Naive thymus-derived CD4-positive, alpha-beta T cell (primary cell): ENCODE measurements around the gene DPP6. TPM values are rescaled to one million over a fixed set of nuclear protein-coding genes. Genes with fewer than 3 reads are reported as not detected.

Experiments used
- ATAC-seq: fragments of 150-1000 bp; cut with Tn5 transposase; 2 replicates; pipeline ENCODE4 v1.10.0; 2021; ENCODE audit warnings: mild to moderate bottlenecking, moderate library complexity
- CTCF ChIA-PET: fragments of 350-600 bp; sonication (Branson Sonifier 250); formaldehyde crosslinking; loops from one replicate; lab custom pipeline; 2021; ENCODE audit warnings: antibody characterized with exemption; lab: Charles Lee
- POLR2A ChIA-PET: fragments of 350-600 bp; sonication (Branson Sonifier 250); formaldehyde crosslinking; loops from one replicate; lab custom pipeline; 2021; ENCODE audit warnings: antibody characterized with exemption, inconsistent platforms; lab: Charles Lee
- DNase-seq, 9 donors: peaks; one replicate each; pipeline versions ENCODE4 v3.0.0 to v3.0.0-alpha.2; 2020 to 2022; ENCODE audit warnings: mixed read lengths in 1 of 9
- H3K27ac ChIP-seq: one replicate; pipeline ENCODE4 v1.7.0; 2013; ENCODE audit warnings: mild to moderate bottlenecking, low read depth, low read length, moderate library complexity
- H3K27me3 ChIP-seq, 2 donors: one replicate each; pipeline ENCODE4 v1.7.0; 2013; ENCODE audit warnings: low read length in 2 of 2, mild to moderate bottlenecking in 2 of 2, moderate library complexity in 2 of 2; ENCODE audit not compliant: control insufficient read depth in 2 of 2, insufficient read depth in 2 of 2
- H3K36me3 ChIP-seq, 3 experiments: 1 replicate in 2 of 3; 2 replicates in 1 of 3; pipeline ENCODE4 v1.7.0; 2013; ENCODE audit warnings: low read length in 3 of 3, mild to moderate bottlenecking in 3 of 3, moderate library complexity in 1 of 3; ENCODE audit not compliant: insufficient read depth in 3 of 3, control insufficient read depth in 2 of 3
- H3K4me1 ChIP-seq, 2 donors: one replicate each; pipeline ENCODE4 v1.7.0; 2013; ENCODE audit warnings: low read length in 2 of 2, mild to moderate bottlenecking in 2 of 2, moderate library complexity in 1 of 2; ENCODE audit not compliant: control insufficient read depth in 2 of 2, insufficient read depth in 2 of 2
- H3K4me3 ChIP-seq: 2 replicates; pipeline ENCODE4 v1.7.0; 2013; ENCODE audit warnings: mild to moderate bottlenecking, low read length
- H3K9me3 ChIP-seq, 3 experiments: 1 replicate in 2 of 3; 2 replicates in 1 of 3; pipeline ENCODE4 v1.7.0; 2013; ENCODE audit warnings: low read length in 3 of 3; ENCODE audit not compliant: control insufficient read depth in 2 of 3
- H3K27ac Mint-ChIP-seq, 9 donors: one replicate each; pipeline ENCODE4 v1.8.0; 2020 to 2022; ENCODE audit warnings: mixed read lengths in 9 of 9, mild to moderate bottlenecking in 8 of 9, moderate library complexity in 5 of 9, inconsistent platforms in 2 of 9
- H3K27me3 Mint-ChIP-seq, 5 donors: one replicate each; pipeline ENCODE4 v1.8.0; 2021 to 2022; ENCODE audit warnings: mixed read lengths in 5 of 5, mild to moderate bottlenecking in 1 of 5
- H3K36me3 Mint-ChIP-seq, 5 donors: one replicate each; pipeline ENCODE4 v1.8.0; 2020 to 2022; ENCODE audit warnings: mixed read lengths in 5 of 5, mild to moderate bottlenecking in 3 of 5, inconsistent platforms in 1 of 5
- H3K4me1 Mint-ChIP-seq, 7 donors: one replicate each; pipeline ENCODE4 v1.8.0; 2020 to 2022; ENCODE audit warnings: mixed read lengths in 7 of 7, mild to moderate bottlenecking in 3 of 7, inconsistent platforms in 1 of 7
- H3K4me3 Mint-ChIP-seq, 10 donors: one replicate each; pipeline ENCODE4 v1.8.0; 2020 to 2022; ENCODE audit warnings: mild to moderate bottlenecking in 10 of 10, mixed read lengths in 10 of 10, moderate library complexity in 6 of 10, inconsistent platforms in 2 of 10
- H3K9me3 Mint-ChIP-seq, 11 donors: one replicate each; pipeline ENCODE4 v1.8.0; 2020 to 2022; ENCODE audit warnings: mixed read lengths in 11 of 11, mild to moderate bottlenecking in 4 of 11, inconsistent platforms in 1 of 11, moderate library complexity in 1 of 11
- intact Hi-C, 2 donors: fragments of 100-400 bp; cut with micrococcal nuclease; formaldehyde crosslinking; loops; one replicate each; pipeline ENCODE4 v1.15.1; 2023
- polyA plus RNA-seq, 2 donors: library from polyadenylated mRNA; unstranded; fragments of 300-500 nt; fragmentation: Illumina TruSeq; gene quantifications; one replicate each; pipeline ENCODE4 v1.2.3, GENCODE V29; 2021
- total RNA-seq, 6 experiments: library from RNA in 5 of 6; stranded (reverse) in 5 of 6; gene quantifications; 1 replicate in 5 of 6; 2 replicates in 1 of 6; pipeline ENCODE4 v1.2.3 and lab custom pipeline; 2021 to 2026

The DPP6 gene
- total and polyA plus RNA-seq, 7 experiments from 2014 or later, result not detected

DNA sequence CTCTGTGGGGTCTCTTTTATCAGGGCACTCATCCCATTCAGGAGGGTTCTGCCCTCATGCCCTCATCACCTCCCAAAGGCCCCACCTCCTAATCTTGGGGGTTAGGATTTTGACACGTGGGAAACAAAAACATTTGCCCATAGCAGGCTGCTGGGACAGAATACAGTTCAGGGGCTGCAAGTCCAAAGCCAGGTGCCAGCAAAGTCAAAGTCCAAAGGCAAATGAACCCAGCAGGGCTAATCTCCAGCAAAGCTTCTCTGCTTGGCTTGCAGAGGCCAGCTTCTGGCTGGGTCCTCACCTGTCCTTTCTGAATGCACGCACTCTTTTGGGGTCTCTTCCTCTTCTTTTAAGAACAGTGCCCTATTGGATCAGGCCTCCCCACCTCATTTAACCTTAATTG is 359.9 kb downstream of the DPP6 start:
- no peak overlapping the region for H3K27ac Mint-ChIP-seq
- H3K9me3 ChIP-seq, result no peaks in the 10 kb centered on the region
- no peaks in the 10 kb centered on the region for H3K36me3 ChIP-seq
- intact Hi-C loops, result no loop called here
- H3K4me3 Mint-ChIP-seq, result no peak overlapping the region
- no peak overlapping the region for H3K4me3 ChIP-seq
- peaks cover 0 to 15% (median 5%) of the 10 kb centered on the region in 11 donors for H3K9me3 Mint-ChIP-seq
- no peaks in the 10 kb centered on the region for H3K27me3 ChIP-seq
- ATAC-seq (no peak), DNase-seq (no peak)
- no peak overlapping the region for H3K27ac ChIP-seq
- POLR2A ChIA-PET, result no interaction called here
- H3K36me3 Mint-ChIP-seq, result no peaks in the 10 kb centered on the region
- H3K4me1 ChIP-seq, result no peaks in the 10 kb centered on the region
- no peaks in the 10 kb centered on the region for H3K27me3 Mint-ChIP-seq
- CTCF ChIA-PET, result no interaction called here
- H3K4me1 Mint-ChIP-seq, result no peaks in the 10 kb centered on the region

- Histone ChIP-seq H3K4me3 (no peak overlapping the region), H3K27ac (no peak overlapping the region), H3K27me3 (no peaks in the 10 kb centered on the region), H3K9me3 (no peaks in the 10 kb centered on the region), H3K36me3 (no peaks in the 10 kb centered on the region), H3K4me1 (no peaks in the 10 kb centered on the region)
- DNase-seq (no peak), ATAC-seq (no peak)
- intact Hi-C loops, result no loop called here
- Mint-ChIP-seq H3K27me3 (no peaks in the 10 kb centered on the region), H3K4me1 (no peaks in the 10 kb centered on the region), H3K27ac (no peak overlapping the region), H3K36me3 (no peaks in the 10 kb centered on the region), H3K9me3 (peaks cover 0 to 18% (median 8%) of the 10 kb centered on the region in 11 donors), H3K4me3 (no peak overlapping the region)
- CTCF ChIA-PET, result no interaction called here
- POLR2A ChIA-PET, result no interaction called here
Observed at GRCh38 chr7:154415709-154416399, 363.7 kb downstream of the DPP6 start.

DNA sequence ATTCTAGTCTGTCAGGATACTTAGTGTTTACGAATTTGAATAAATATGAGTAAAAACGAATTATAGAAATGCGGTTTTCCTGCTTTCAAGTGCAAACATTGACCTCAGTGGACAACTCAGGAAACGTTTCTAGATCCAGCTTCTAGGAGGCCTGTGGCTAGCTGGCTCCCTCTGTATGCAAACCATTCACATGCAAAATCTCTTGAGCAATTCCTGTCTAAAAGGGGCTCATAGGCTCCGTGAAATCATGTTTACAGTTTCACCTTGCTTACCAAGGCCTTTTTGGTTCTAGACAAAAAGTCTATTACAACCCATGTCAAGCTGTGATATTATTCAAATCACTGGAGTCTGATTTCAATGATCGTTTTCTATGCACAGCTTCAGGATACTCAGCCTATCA is 364.5 kb downstream of the DPP6 start:
- Mint-ChIP-seq H3K9me3 (peaks cover 2 to 21% (median 10%) of the 10 kb centered on the region in 11 donors), H3K27me3 (no peaks in the 10 kb centered on the region), H3K27ac (no peak overlapping the region), H3K4me3 (no peak overlapping the region), H3K4me1 (no peaks in the 10 kb centered on the region), H3K36me3 (no peaks in the 10 kb centered on the region)
- ATAC-seq, result no peak
- intact Hi-C loops, result no loop called here
- Histone ChIP-seq H3K4me3 (no peak overlapping the region), H3K27me3 (no peaks in the 10 kb centered on the region), H3K4me1 (no peaks in the 10 kb centered on the region), H3K27ac (no peak overlapping the region), H3K36me3 (no peaks in the 10 kb centered on the region), H3K9me3 (no peaks in the 10 kb centered on the region)
- no peak for DNase-seq
- ChIA-PET POLR2A (no interaction called here), CTCF (no interaction called here)

DNA sequence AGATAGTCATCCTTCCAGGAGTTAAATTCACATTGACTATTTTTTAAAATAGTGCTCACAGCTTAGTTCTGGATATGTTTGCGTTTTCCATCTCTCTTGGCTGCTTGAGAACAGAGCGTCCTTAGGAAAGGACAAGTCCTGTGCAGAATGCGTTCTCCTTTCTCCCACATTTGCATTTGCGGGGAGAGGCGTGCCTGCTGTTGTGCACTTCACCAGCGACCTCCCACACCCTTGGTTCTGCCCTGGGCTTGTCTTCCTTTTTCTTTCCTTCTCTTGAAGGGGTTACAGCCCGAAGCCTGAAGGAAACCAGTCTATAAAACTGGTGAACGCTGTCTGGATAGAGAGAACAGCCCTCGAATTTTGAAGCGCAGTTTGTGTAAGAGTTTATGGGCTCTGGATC is 367.1 kb downstream of the DPP6 start:
- Mint-ChIP-seq H3K4me3 (no peak overlapping the region), H3K36me3 (no peaks in the 10 kb centered on the region), H3K27ac (no peak overlapping the region), H3K4me1 (no peaks in the 10 kb centered on the region), H3K27me3 (no peaks in the 10 kb centered on the region), H3K9me3 (peaks cover 2 to 20% (median 11%) of the 10 kb centered on the region in 11 donors)
- Histone ChIP-seq H3K27me3 (no peaks in the 10 kb centered on the region), H3K36me3 (no peaks in the 10 kb centered on the region), H3K9me3 (no peaks in the 10 kb centered on the region), H3K4me3 (no peak overlapping the region), H3K27ac (no peak overlapping the region), H3K4me1 (no peaks in the 10 kb centered on the region)
- DNase-seq (no peak), ATAC-seq (no peak)
- ChIA-PET POLR2A (no interaction called here), CTCF (no interaction called here)
- intact Hi-C loops, result no loop called here

- no peak for DNase-seq
- H3K4me3 ChIP-seq, result no peak overlapping the region
- POLR2A ChIA-PET, result no interaction called here
- CTCF ChIA-PET, result no interaction called here
- H3K27me3 ChIP-seq, result no peaks in the 10 kb centered on the region
- Mint-ChIP-seq H3K36me3 (no peaks in the 10 kb centered on the region), H3K27ac (no peak overlapping the region), H3K4me3 (no peak overlapping the region), H3K27me3 (no peaks in the 10 kb centered on the region), H3K4me1 (no peaks in the 10 kb centered on the region), H3K9me3 (peaks cover 4 to 15% (median 10%) of the 10 kb centered on the region in 11 donors)
- H3K36me3 ChIP-seq, result no peaks in the 10 kb centered on the region
- no peaks in the 10 kb centered on the region for H3K9me3 ChIP-seq
- no peak overlapping the region for H3K27ac ChIP-seq
- no peaks in the 10 kb centered on the region for H3K4me1 ChIP-seq
- intact Hi-C loops, result no loop called here
- ATAC-seq, result no peak
Observed at GRCh38 chr7:154423231-154423630, 371.0 kb downstream of the DPP6 start.

- Histone ChIP-seq H3K4me3 (no peak overlapping the region), H3K27ac (no peak overlapping the region), H3K36me3 (no peaks in the 10 kb centered on the region), H3K27me3 (no peaks in the 10 kb centered on the region), H3K9me3 (no peaks in the 10 kb centered on the region), H3K4me1 (no peaks in the 10 kb centered on the region)
- H3K4me1 Mint-ChIP-seq, result no peaks in the 10 kb centered on the region
- H3K27ac Mint-ChIP-seq, result no peak overlapping the region
- H3K4me3 Mint-ChIP-seq, result no peak overlapping the region
- ATAC-seq (no peak), DNase-seq (no peak)
- no peaks in the 10 kb centered on the region for H3K36me3 Mint-ChIP-seq
- no peaks in the 10 kb centered on the region for H3K27me3 Mint-ChIP-seq
- ChIA-PET CTCF (no interaction called here), POLR2A (no interaction called here)
- H3K9me3 Mint-ChIP-seq, result peaks cover 1 to 17% (median 11%) of the 10 kb centered on the region in 11 donors
- intact Hi-C loops, result no loop called here
Observed at GRCh38 chr7:154424350-154424749, 372.2 kb downstream of the DPP6 start.

DNA sequence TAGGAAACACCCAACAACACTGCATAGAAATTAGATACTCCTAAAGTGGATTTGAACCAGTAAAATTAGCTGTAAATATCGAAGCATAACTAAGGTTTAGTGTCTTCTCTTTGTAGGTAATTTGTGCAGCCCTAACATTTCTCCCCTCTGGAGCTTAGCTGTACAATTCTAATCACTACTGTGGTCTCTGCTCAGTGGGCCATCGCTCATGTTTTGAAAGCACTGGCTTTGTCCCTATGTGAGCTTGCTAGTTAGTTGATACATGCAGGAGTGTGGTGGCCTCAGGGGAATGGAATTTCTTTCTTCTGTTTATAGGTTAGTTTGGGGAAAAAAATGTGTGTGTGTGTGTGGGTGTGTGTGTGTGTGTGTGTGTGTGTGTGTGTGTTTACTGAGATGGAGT is 373.1 kb downstream of the DPP6 start:
- Mint-ChIP-seq H3K27ac (no peak overlapping the region), H3K36me3 (no peaks in the 10 kb centered on the region), H3K4me1 (no peaks in the 10 kb centered on the region), H3K4me3 (no peak overlapping the region), H3K27me3 (no peaks in the 10 kb centered on the region), H3K9me3 (peaks cover 1 to 16% (median 10%) of the 10 kb centered on the region in 11 donors)
- DNase-seq (no peak), ATAC-seq (no peak)
- CTCF ChIA-PET, result no interaction called here
- POLR2A ChIA-PET, result no interaction called here
- intact Hi-C loops, result no loop called here
- H3K4me1 ChIP-seq, result no peaks in the 10 kb centered on the region
- H3K9me3 ChIP-seq, result no peaks in the 10 kb centered on the region
- no peaks in the 10 kb centered on the region for H3K36me3 ChIP-seq
- no peak overlapping the region for H3K27ac ChIP-seq
- H3K27me3 ChIP-seq, result no peaks in the 10 kb centered on the region
- H3K4me3 ChIP-seq, result no peak overlapping the region
